ENCODE results near the gene MCCD1. TPM values are rescaled to one million over a fixed set of nuclear protein-coding genes. Genes with fewer than 3 reads are reported as not detected.

The MCCD1 gene
- total RNA-seq, 1 experiment from 2014 or later, result not detected

GRCh38 chr6:31540640-31541039 is 11.9 kb downstream of the MCCD1 start:
- DNase-seq (ENCODE audit: low read depth, low spot score), result no peak
- TF ChIP-seq TCF7L2 (IDR thresholded peaks at IDR 0.05; ENCODE audit: low read depth, low read length), result no peak
- no peak for TF ChIP-seq CTCF (IDR thresholded peaks at IDR 0.05)
- TF ChIP-seq REST (IDR thresholded peaks at IDR 0.05; ENCODE audit: insufficient read depth in 1 of 2, low read depth in 2 of 2, low read length in 1 of 2), result no peak
- no peak for TF ChIP-seq SIN3A (IDR thresholded peaks at IDR 0.05; ENCODE audit: borderline replicate concordance, insufficient read depth, low read depth, low read length)
- no peak for TF ChIP-seq POLR2AphosphoS5 (IDR thresholded peaks at IDR 0.05; ENCODE audit: low read depth, low read length)
- Histone ChIP-seq H3K4me1 (ENCODE audit: control insufficient read depth, insufficient read depth, low read length) (peaks cover 19% of the 10 kb centered on the region), H3K9me3 (ENCODE audit: control insufficient read depth, insufficient read depth, low read depth, low read length) (no peaks in the 10 kb centered on the region), H3K4me3 (ENCODE audit: low read depth in 2 of 2, low read length in 2 of 2) (peak overlapping the region; percentile 54 to 98), H3K36me3 (ENCODE audit: control insufficient read depth, insufficient read depth, low read length) (peaks cover 29% of the 10 kb centered on the region), H3K27ac (ENCODE audit: low read length) (peak overlapping the region; percentile 97), H3K27me3 (ENCODE audit: control insufficient read depth, insufficient read depth, low read length) (no peaks in the 10 kb centered on the region)
- POLR2A ChIA-PET, result interaction anchor here (0.6 to 1.5 kb wide), 6 partner anchors 43 to 627 kb away, joined by 3 to 15 read pairs (median 5); no protein-coding TSS in a partner anchor
- no TSS peak for BruUV-seq (replicated peaks)
- ATAC-seq, result no peak
- CTCF ChIA-PET, result no interaction called here
- in situ Hi-C loops (cut with HindIII; ENCODE audit: low pct_unique_long_range_greater_than_20kb, low sequenced_read_pairs), result no loop called here
- intact Hi-C loops (cut with micrococcal nuclease; ENCODE audit: unreplicated experiment), result loop anchor here (2.0 kb wide), 1 partner anchor 48 kb away; no protein-coding TSS in a partner anchor

DNA sequence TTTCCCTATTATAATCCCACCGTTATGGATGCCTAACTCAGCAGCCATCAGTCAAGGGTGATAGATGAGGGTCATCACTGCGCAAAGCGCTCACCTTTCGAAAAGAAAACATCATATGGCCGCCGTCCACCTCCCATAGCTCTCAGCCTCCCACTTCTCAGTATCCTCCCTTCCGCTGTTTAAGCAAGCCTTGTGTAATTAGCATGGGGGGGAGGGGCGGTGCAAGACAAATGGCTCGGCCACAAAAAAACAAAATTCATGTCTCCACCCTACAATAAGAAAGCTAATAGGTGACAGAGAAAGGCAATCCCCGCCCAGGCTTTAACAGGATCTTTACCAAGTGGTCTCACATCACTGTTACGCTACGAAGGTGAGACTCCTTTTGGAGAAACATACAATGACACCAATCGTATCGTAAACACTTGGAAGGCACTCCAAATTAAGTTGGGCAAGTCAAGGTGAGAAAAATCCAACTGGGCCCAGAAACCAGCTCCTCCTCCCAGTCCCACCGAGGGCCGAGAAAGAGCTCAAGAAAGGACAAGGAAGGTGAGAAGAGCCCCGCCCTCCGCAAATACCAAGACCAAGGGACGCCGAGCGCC is 12.4 kb downstream of the MCCD1 start:
- TF ChIP-seq CTCF (IDR thresholded peaks at IDR 0.05) (no peak), SIN3A (IDR thresholded peaks at IDR 0.05; ENCODE audit: borderline replicate concordance, insufficient read depth, low read depth, low read length) (0 out of 2 replicates have a peak, but pooled peaks have one; percentile 60)
- TSS peak; percentile 85 for BruUV-seq (replicated peaks)
- Histone ChIP-seq H3K27ac (ENCODE audit: low read length) (peak overlapping the region; percentile 97), H3K27me3 (ENCODE audit: control insufficient read depth, insufficient read depth, low read length) (no peaks in the 10 kb centered on the region), H3K4me1 (ENCODE audit: control insufficient read depth, insufficient read depth, low read length) (peaks cover 19% of the 10 kb centered on the region), H3K36me3 (ENCODE audit: control insufficient read depth, insufficient read depth, low read length) (peaks cover 24% of the 10 kb centered on the region), H3K9me3 (ENCODE audit: control insufficient read depth, insufficient read depth, low read depth, low read length) (no peaks in the 10 kb centered on the region), H3K4me3 (ENCODE audit: low read depth in 2 of 2, low read length in 2 of 2) (peak overlapping the region; percentile 54 to 98)
- ChIA-PET POLR2A (interaction anchor here (0.6 to 1.5 kb wide), 9 partner anchors 12 to 627 kb away, joined by 3 to 15 read pairs (median 3); partner anchors contain the start of gene NCR3), CTCF (interaction anchor here (0.6 kb wide), 1 partner anchor 61 kb away, joined by 3 read pairs; no protein-coding TSS in a partner anchor)
- intact Hi-C loops (cut with micrococcal nuclease; ENCODE audit: unreplicated experiment), result loop anchor here (2.0 kb wide), 1 partner anchor 48 kb away; no protein-coding TSS in a partner anchor
- ATAC-seq, result peak; percentile 7
- in situ Hi-C loops (cut with HindIII; ENCODE audit: low pct_unique_long_range_greater_than_20kb, low sequenced_read_pairs), result no loop called here
- DNase-seq (ENCODE audit: low read depth, low spot score), result no peak

All from Panc1 (cell line).